Glomerular visceral epithelial cell (primary cell): ENCODE data around the gene NFILZ.
"Not testable (repeated sequence)": the region's sequence is repeated elsewhere in the genome, so short reads cannot be mapped to it uniquely, and the experiment has no call there.

Experiments
- DNase-seq: peaks from one replicate; pipeline ENCODE4 v3.0.0-alpha.2; 2016; ENCODE audit errors: extremely low spot score

Gene NFILZ

GRCh38 chr19:8611877-8612806 is 18.3 kb upstream of the NFILZ start:
- no peak for DNase-seq

DNA sequence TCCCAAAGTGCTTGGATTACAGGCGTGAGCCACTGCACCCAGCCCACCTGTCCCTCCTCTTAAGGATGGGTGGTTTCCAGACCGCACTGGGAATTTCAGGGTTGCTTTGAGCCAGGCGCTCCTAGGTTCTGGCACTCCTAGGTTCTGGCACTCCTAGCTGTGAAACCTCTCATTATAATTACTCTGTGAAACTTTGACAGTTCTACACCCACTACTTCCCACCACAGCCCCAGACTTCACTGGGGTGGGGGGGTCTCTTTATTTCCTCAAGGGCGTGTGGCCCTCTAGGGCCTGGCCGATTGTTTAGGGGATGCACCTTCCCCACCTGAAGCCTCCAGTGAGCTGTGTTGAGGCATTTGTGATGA is 17.6 kb upstream of the NFILZ start:
- DNase-seq, result no peak

DNA sequence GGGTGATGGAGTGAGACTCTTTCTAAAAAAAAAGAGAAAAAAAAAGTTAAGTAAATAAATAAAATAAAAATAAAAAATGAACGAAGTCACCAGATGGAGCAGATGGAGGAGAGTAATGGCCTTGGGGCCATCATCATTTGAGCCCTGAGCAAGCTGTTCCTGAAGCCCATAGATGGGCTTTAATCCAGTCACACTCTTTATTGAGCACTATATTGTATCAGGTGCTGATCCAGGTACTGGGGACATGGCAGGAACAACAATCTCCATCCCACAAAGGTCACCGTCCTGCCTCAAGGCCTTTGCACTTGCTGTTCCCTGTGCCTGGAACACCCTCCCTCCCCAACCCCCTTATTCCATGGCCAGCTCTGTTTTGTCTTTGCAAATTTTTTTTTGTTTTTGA is 16.0 kb upstream of the NFILZ start:
- no peak for DNase-seq

- DNase-seq, result no peak
Measured at GRCh38 chr19:8615024-8615423, 15.4 kb upstream of the NFILZ start.

- peak; percentile 12 for DNase-seq
Measured at GRCh38 chr19:8615813-8616596, 14.4 kb upstream of the NFILZ start.

- no peak for DNase-seq
Measured at GRCh38 chr19:8616861-8617260, 13.6 kb upstream of the NFILZ start.

GRCh38 chr19:8617325-8617724 is 13.1 kb upstream of the NFILZ start:
- DNase-seq, result not testable (repeated sequence)

GRCh38 chr19:8617984-8618383 is 12.4 kb upstream of the NFILZ start:
- no peak for DNase-seq

DNA sequence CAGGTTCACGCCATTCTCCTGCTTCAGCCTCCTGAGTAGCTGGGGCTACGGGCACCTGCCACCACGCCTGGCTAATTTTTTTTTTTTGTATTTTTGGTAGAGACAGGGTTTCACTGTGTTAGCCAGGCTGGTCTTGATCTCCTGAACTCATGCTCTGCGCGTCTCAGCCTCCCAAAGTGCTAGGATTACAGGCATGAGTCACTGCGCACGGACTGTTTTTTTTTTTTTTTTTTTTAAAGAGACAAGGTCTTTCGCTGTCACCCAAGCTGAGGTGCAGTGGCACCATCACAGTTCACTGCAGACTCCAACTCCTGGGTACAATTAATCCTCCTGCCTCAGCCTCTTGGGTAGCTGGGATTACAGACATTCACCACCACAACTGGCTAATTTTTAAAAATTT is 11.7 kb upstream of the NFILZ start:
- no peak for DNase-seq

DNA sequence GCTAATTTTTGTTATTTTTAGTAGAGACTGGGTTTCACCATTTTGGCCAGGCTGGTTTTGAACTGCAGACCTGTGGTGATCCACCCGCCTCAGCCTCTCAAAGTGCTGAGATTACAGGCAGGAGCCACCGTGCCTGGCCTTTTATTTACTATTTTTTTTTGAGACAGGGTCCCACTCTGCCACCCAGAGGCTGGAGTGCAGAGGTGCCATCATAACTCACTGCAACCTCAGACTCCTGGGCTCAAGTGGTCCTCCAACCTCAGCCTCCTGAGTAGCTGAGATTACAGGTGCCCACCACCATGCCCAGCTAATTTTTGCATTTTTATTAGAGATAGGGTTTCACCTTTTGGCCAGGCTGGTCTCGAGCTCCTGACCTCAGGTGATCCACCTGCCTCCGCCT is 7.5 kb upstream of the NFILZ start:
- DNase-seq, result not testable (repeated sequence)

- no peak for DNase-seq
Measured at GRCh38 chr19:8626842-8627241, 3.6 kb upstream of the NFILZ start.

GRCh38 chr19:8629184-8629583 is 1.2 kb upstream of the NFILZ start:
- DNase-seq, result no peak

DNA sequence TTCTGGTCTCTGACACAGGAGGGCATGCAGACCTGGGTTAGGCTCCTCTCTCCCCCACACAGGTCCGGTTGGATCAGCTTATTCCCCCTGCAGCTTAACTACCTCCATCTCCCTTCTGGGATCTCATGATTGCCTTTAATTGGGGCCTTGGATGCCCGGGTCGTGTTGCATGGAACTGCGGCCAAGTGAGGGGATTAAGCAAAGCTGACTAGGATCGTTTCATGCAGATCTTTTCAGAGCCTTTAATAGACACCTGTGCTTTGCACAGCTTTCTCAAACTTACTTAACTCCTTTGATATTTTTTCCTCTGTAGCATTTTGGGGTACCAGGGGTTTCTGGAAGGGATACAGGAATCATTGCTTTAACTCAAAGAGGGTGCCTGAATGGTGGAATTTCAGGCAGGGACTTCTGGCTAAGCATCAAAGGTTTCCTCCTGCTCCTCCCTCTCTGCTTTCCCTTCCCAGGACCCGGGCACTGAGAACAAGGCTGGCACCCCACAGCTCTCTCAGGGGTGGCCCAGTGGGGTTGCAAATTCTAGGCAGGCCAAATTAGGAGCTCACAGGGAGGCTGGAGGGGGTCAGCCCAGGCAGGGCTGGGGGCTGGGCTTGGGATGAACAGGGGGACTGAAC is 477 bp downstream of the NFILZ start:
- DNase-seq, result no peak

DNA sequence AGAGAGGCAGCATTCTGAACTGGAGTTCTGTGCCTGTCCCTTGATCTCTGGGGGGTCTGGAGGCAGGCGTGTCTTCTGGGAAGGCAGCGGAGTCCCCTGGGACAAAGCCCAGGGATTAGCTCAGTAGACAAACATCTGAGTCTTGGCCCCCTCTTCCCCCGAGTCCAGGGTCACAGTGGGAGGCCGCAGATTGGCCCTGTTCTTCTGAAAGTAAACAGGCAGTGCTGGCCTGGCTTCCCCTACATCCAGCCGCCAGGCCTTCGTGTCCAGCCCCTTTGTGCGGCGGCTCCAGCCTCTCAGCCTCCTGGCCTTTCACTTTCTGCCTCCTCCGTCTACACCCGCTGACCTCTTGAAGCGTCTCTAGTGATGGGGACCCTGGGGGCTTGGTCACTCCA is 989 bp downstream of the NFILZ start:
- no peak for DNase-seq

- DNase-seq, result no peak
Measured at GRCh38 chr19:8635422-8635821, 5.0 kb downstream of the NFILZ start.

- DNase-seq, result not testable (repeated sequence)
Measured at GRCh38 chr19:8637070-8637469, 6.6 kb downstream of the NFILZ start.

DNA sequence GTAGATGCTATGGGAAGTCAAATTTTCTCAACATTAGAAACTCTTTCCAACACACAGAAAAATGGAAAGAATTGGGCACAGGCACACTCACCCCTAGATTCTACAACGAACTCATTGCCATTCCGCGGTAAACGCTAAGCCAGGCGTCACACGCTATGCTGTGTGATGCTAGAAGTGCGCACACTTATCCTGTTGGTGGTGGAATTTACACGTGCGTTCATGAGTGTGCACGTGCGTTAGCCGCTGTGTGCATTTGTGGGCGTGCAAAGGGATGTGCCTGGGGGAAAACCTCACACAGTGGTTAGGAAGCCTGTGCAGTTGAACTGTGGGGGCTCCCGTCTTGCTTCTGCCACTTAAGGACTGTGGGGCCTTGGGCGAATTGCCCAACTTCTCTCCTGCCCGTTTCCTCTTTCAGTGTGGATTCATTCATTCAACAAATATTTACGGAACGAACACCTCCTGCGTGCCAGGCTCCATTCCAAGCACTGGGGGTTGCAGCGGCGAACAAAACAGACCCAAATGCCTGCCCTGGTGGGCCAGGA is 7.7 kb downstream of the NFILZ start:
- DNase-seq, result no peak

- no peak for DNase-seq
Measured at GRCh38 chr19:8639821-8640401, 9.5 kb downstream of the NFILZ start.

GRCh38 chr19:8640402-8641004 is 10.1 kb downstream of the NFILZ start:
- DNase-seq, result no peak

- no peak for DNase-seq
Measured at GRCh38 chr19:8641221-8641907, 10.9 kb downstream of the NFILZ start.
